ENCODE data around the gene RCHY1. TPM values are rescaled to one million over a fixed set of nuclear protein-coding genes. Genes with fewer than 3 reads are reported as not detected.
"Not testable (repeated sequence)": the region's sequence is repeated elsewhere in the genome, so short reads cannot be mapped to it uniquely, and the experiment has no call there.

RCHY1 gene
- total RNA-seq, 1 donor from 2014 or later, result 17.8 TPM

DNA sequence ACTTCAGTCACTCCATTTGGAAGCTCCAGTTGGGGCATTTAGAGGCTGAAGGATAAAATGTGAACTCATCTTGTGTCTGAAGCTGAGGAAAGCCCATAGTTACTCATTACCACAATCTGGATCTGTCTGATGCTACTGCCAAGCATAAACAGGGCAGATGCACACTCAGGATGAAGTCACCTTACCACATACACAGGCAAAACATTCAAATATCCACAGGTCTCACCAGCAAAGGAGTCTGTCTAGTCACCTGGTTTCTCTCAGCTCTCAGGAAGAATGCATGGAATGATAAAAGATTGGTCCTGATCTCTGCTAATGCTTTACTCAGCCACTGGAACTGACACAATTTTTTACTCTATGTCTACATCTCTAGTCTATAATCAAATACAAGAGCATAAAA is 28.6 kb upstream of the RCHY1 start:
- TF ChIP-seq, protein P1, sequence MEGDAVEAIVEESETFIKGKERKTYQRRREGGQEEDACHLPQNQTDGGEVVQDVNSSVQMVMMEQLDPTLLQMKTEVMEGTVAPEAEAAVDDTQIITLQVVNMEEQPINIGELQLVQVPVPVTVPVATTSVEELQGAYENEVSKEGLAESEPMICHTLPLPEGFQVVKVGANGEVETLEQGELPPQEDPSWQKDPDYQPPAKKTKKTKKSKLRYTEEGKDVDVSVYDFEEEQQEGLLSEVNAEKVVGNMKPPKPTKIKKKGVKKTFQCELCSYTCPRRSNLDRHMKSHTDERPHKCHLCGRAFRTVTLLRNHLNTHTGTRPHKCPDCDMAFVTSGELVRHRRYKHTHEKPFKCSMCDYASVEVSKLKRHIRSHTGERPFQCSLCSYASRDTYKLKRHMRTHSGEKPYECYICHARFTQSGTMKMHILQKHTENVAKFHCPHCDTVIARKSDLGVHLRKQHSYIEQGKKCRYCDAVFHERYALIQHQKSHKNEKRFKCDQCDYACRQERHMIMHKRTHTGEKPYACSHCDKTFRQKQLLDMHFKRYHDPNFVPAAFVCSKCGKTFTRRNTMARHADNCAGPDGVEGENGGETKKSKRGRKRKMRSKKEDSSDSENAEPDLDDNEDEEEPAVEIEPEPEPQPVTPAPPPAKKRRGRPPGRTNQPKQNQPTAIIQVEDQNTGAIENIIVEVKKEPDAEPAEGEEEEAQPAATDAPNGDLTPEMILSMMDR (IDR thresholded peaks at IDR 0.05), result no peak
- no peaks in the 10 kb centered on the region for H3K27me3 Mint-ChIP-seq (ENCODE audit: unreplicated experiment)
- peaks cover 4% of the 10 kb centered on the region for H3K36me3 Mint-ChIP-seq (ENCODE audit: unreplicated experiment)
- DNase-seq (ENCODE audit: extremely low spot score, unreplicated experiment), result no peak
- H3K4me3 Mint-ChIP-seq (ENCODE audit: unreplicated experiment), result no peak overlapping the region
- H3K4me1 Mint-ChIP-seq (ENCODE audit: unreplicated experiment), result no peaks in the 10 kb centered on the region
- no peak overlapping the region for H3K27ac Mint-ChIP-seq (ENCODE audit: unreplicated experiment)
- peaks cover 2% of the 10 kb centered on the region for H3K9me3 Mint-ChIP-seq (ENCODE audit: unreplicated experiment)

- not testable (repeated sequence) for H3K27ac Mint-ChIP-seq (ENCODE audit: unreplicated experiment); H3K27me3 Mint-ChIP-seq (ENCODE audit: unreplicated experiment); H3K4me3 Mint-ChIP-seq (ENCODE audit: unreplicated experiment); H3K4me1 Mint-ChIP-seq (ENCODE audit: unreplicated experiment); DNase-seq (ENCODE audit: extremely low spot score, unreplicated experiment)
- Mint-ChIP-seq H3K9me3 (ENCODE audit: unreplicated experiment) (peaks cover 15% of the 10 kb centered on the region), H3K36me3 (ENCODE audit: unreplicated experiment) (peaks cover 11% of the 10 kb centered on the region)
These were observed 23.1 kb upstream of the RCHY1 start for GRCh38 chr4:75537308-75537707.

DNA sequence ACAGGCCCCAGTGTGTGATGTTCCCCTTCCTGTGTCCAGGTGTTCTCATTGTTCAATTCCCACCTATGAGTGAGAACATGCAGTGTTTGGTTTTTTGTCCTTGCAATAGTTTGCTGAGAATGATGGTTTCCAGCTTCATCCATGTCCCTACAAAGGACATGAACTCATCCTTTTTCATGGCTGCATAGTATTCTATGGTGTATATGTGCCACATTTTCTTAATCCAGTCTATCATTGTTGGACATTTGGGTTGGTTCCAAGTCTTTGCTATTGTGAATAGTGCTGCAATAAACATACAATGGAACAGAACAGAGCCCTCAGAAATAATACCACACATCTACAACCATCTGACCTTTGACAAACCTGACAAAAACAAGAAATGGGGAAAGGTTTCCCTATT is 19.7 kb upstream of the RCHY1 start:
- peaks cover 36% of the 10 kb centered on the region for H3K36me3 Mint-ChIP-seq (ENCODE audit: unreplicated experiment)
- DNase-seq (ENCODE audit: extremely low spot score, unreplicated experiment); H3K27me3 Mint-ChIP-seq (ENCODE audit: unreplicated experiment); H3K4me1 Mint-ChIP-seq (ENCODE audit: unreplicated experiment); H3K27ac Mint-ChIP-seq (ENCODE audit: unreplicated experiment); H3K4me3 Mint-ChIP-seq (ENCODE audit: unreplicated experiment): not testable (repeated sequence)
- H3K9me3 Mint-ChIP-seq (ENCODE audit: unreplicated experiment), result peaks cover 26% of the 10 kb centered on the region

- not testable (repeated sequence) for H3K27me3 Mint-ChIP-seq (ENCODE audit: unreplicated experiment); DNase-seq (ENCODE audit: extremely low spot score, unreplicated experiment); H3K4me3 Mint-ChIP-seq (ENCODE audit: unreplicated experiment); H3K4me1 Mint-ChIP-seq (ENCODE audit: unreplicated experiment); H3K27ac Mint-ChIP-seq (ENCODE audit: unreplicated experiment)
- peaks cover 26% of the 10 kb centered on the region for H3K9me3 Mint-ChIP-seq (ENCODE audit: unreplicated experiment)
- H3K36me3 Mint-ChIP-seq (ENCODE audit: unreplicated experiment), result peaks cover 37% of the 10 kb centered on the region
These were observed 19.2 kb upstream of the RCHY1 start for GRCh38 chr4:75533339-75533887.

- not testable (repeated sequence) for H3K4me3 Mint-ChIP-seq (ENCODE audit: unreplicated experiment); DNase-seq (ENCODE audit: extremely low spot score, unreplicated experiment); H3K27ac Mint-ChIP-seq (ENCODE audit: unreplicated experiment); H3K4me1 Mint-ChIP-seq (ENCODE audit: unreplicated experiment); H3K27me3 Mint-ChIP-seq (ENCODE audit: unreplicated experiment)
- Mint-ChIP-seq H3K36me3 (ENCODE audit: unreplicated experiment) (peaks cover 50% of the 10 kb centered on the region), H3K9me3 (ENCODE audit: unreplicated experiment) (peaks cover 18% of the 10 kb centered on the region)
These were observed 17.4 kb upstream of the RCHY1 start for GRCh38 chr4:75531536-75532143.

- H3K9me3 Mint-ChIP-seq (ENCODE audit: unreplicated experiment), result peaks cover 18% of the 10 kb centered on the region
- no peak overlapping the region for H3K4me3 Mint-ChIP-seq (ENCODE audit: unreplicated experiment)
- no peak for DNase-seq (ENCODE audit: extremely low spot score, unreplicated experiment)
- no peaks in the 10 kb centered on the region for H3K4me1 Mint-ChIP-seq (ENCODE audit: unreplicated experiment)
- H3K36me3 Mint-ChIP-seq (ENCODE audit: unreplicated experiment), result peaks cover 54% of the 10 kb centered on the region
- no peaks in the 10 kb centered on the region for H3K27me3 Mint-ChIP-seq (ENCODE audit: unreplicated experiment)
- TF ChIP-seq, protein P1 (IDR thresholded peaks at IDR 0.05), result no peak
- H3K27ac Mint-ChIP-seq (ENCODE audit: unreplicated experiment), result no peak overlapping the region
These were observed 16.5 kb upstream of the RCHY1 start for GRCh38 chr4:75530556-75531322.

DNA sequence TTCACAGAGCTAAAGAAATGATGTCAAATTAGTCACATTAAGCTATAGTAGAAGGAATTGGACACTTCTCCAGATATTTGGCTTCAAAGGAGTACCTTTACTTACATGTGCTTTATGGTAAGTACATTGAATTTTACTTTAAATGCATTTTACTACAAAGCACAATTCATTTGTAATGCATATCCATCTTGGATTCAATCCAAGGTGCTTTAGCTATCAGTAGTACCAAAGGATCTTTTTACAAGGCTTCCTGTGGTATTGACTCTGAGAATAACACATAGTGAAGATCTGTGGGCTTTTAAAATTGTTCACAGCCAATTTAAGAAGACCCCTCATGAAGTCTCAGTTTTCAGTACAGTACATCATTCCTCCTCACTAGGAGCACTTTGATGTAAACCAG is 13.3 kb upstream of the RCHY1 start:
- peaks cover 61% of the 10 kb centered on the region for H3K36me3 Mint-ChIP-seq (ENCODE audit: unreplicated experiment)
- DNase-seq (ENCODE audit: extremely low spot score, unreplicated experiment), result no peak
- H3K27ac Mint-ChIP-seq (ENCODE audit: unreplicated experiment), result no peak overlapping the region
- peaks cover 2% of the 10 kb centered on the region for H3K4me1 Mint-ChIP-seq (ENCODE audit: unreplicated experiment)
- H3K9me3 Mint-ChIP-seq (ENCODE audit: unreplicated experiment), result peaks cover 12% of the 10 kb centered on the region
- no peaks in the 10 kb centered on the region for H3K27me3 Mint-ChIP-seq (ENCODE audit: unreplicated experiment)
- H3K4me3 Mint-ChIP-seq (ENCODE audit: unreplicated experiment), result no peak overlapping the region
- TF ChIP-seq, protein P1 (IDR thresholded peaks at IDR 0.05), result no peak

All from osteocyte (in vitro differentiated cells).